ENCODE results near the gene STON2. TPM values are rescaled to one million over a fixed set of nuclear protein-coding genes. Genes with fewer than 3 reads are reported as not detected.

Gene STON2
- total RNA-seq, 2 donors from 2014 or later: 12.7 to 23.8 TPM

DNA sequence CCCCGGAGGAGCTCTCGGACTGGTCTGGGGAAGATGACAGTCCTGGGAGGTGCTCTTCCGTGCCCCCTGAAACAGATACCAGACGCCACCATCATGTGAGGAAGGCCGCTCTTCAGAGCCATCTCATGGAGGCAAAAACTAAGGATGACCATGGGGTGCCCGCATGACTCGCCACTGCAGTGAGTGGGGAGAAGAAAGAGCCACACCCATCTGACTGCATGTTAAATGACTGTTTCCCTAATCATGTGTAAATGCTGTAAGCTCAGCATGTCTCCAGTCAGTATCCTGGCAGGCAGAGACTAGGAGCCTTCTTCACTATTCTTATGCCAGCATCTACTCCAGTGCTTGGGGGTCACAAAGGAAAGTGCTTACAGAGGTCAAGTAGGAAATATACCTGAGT, 4.0 kb downstream of the STON2 start:
- Histone ChIP-seq H3K4me1 (replicated peaks) (peaks cover 4% of the 10 kb centered on the region), H3K9me3 (no peaks in the 10 kb centered on the region), H3K4me3 (no peak overlapping the region), H3K27me3 (replicated peaks; ENCODE audit: insufficient read depth) (no peaks in the 10 kb centered on the region), H3K27ac (no peak overlapping the region), H3K36me3 (no peaks in the 10 kb centered on the region)
- TF ChIP-seq POLR2A (IDR thresholded peaks at IDR 0.05) (no peak), POLR2AphosphoS5 (IDR thresholded peaks at IDR 0.05) (no peak)
- TF ChIP-seq, protein P1, sequence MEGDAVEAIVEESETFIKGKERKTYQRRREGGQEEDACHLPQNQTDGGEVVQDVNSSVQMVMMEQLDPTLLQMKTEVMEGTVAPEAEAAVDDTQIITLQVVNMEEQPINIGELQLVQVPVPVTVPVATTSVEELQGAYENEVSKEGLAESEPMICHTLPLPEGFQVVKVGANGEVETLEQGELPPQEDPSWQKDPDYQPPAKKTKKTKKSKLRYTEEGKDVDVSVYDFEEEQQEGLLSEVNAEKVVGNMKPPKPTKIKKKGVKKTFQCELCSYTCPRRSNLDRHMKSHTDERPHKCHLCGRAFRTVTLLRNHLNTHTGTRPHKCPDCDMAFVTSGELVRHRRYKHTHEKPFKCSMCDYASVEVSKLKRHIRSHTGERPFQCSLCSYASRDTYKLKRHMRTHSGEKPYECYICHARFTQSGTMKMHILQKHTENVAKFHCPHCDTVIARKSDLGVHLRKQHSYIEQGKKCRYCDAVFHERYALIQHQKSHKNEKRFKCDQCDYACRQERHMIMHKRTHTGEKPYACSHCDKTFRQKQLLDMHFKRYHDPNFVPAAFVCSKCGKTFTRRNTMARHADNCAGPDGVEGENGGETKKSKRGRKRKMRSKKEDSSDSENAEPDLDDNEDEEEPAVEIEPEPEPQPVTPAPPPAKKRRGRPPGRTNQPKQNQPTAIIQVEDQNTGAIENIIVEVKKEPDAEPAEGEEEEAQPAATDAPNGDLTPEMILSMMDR (IDR thresholded peaks at IDR 0.05): no peak
- intact Hi-C loops (cut with DNase I): no loop called here
- no peak for DNase-seq (ENCODE audit: low spot score)
- WGBS: 96% methylated on average over 7 of the region's 7 CpGs

DNA sequence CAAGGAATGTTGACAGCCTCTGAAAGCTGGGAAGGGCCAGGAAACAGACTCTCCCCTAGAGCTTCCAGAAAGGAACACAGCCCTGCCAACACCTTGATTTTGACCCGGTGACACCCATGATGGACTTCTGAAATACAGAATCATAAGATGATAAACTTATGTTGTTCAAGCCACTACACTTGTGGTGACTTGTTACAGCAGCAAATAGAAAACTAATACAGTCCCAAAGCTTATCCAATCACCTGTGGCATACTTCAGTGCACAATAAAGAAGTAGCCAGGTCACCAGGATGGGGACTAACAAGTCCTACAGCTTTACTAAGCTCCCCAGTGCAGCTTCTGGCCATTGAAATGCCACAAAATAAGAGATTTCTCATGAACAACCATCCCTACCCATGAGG, 5.4 kb downstream of the STON2 start:
- Histone ChIP-seq H3K4me3 (no peak overlapping the region), H3K27ac (no peak overlapping the region), H3K36me3 (no peaks in the 10 kb centered on the region), H3K9me3 (no peaks in the 10 kb centered on the region), H3K4me1 (replicated peaks) (no peaks in the 10 kb centered on the region), H3K27me3 (replicated peaks; ENCODE audit: insufficient read depth) (no peaks in the 10 kb centered on the region)
- no peak for TF ChIP-seq POLR2A (IDR thresholded peaks at IDR 0.05)
- TF ChIP-seq, protein P1 (IDR thresholded peaks at IDR 0.05): no peak
- TF ChIP-seq POLR2AphosphoS5 (IDR thresholded peaks at IDR 0.05): no peak
- WGBS: 93% methylated on average over 1 of the region's 1 CpG
- no peak for DNase-seq (ENCODE audit: low spot score)
- intact Hi-C loops (cut with DNase I): no loop called here

DNA sequence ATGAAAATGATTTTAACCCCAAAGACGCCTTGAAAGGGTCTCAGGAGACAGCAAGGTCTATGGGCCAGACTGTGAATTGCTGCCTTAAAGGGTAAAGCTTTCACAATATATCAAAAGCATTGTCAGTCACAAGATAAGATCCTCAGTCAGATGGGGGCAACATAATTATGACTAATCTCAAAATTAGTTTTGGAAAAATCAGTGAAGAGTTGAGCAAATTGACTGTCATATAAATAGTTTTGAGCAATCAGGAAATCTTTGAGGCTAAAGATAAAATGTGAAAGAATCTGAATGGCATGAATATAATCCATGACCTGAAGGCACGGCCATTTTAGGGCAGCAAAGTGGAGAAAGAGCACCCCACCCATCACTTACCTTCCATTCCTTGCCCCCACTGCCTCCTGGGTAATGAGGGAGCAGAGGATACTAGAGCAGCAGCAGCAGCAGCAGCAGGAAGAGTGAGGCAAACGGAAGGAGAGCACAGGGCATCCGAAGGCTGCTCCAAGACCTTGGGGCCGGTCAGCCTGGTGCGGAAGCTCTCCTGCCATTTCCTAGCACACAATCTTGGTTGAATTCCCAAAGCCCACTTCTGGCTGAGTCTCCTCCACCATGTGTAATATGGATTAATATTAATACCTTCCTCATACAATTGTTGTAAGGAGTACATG, 7.0 kb downstream of the STON2 start:
- no peaks in the 10 kb centered on the region for H3K27me3 ChIP-seq (replicated peaks; ENCODE audit: insufficient read depth)
- no peak for TF ChIP-seq POLR2A (IDR thresholded peaks at IDR 0.05)
- TF ChIP-seq, protein P1 (IDR thresholded peaks at IDR 0.05): no peak
- no peak overlapping the region for H3K4me3 ChIP-seq
- no peaks in the 10 kb centered on the region for H3K36me3 ChIP-seq
- intact Hi-C loops (cut with DNase I): no loop called here
- H3K4me1 ChIP-seq (replicated peaks): no peaks in the 10 kb centered on the region
- WGBS: 82% methylated on average over 6 of the region's 6 CpGs
- no peak overlapping the region for H3K27ac ChIP-seq
- no peak for DNase-seq (ENCODE audit: low spot score)
- H3K9me3 ChIP-seq: no peaks in the 10 kb centered on the region

DNA sequence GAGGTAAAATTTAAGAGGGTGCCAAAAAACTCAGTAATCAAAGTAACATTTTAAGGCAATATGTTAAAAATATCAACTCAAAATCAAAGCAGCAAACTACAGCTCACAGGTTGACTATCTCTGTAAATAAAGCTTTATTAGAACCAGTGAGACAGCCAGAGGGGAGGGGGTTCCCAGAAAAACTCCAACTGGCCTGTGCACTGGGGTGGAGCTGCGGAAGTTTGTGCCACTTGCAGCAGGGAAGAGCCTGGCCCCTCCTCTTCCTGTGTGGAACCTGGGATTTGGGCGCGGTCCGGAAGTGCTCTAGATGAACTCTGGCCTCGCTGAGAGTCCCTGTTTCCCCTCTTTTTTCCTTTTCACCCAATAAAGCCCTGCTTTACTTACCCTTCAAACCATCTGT, 8.1 kb downstream of the STON2 start:
- 97% methylated on average over 5 of the region's 5 CpGs for WGBS
- Histone ChIP-seq H3K27me3 (replicated peaks; ENCODE audit: insufficient read depth) (no peaks in the 10 kb centered on the region), H3K4me1 (replicated peaks) (no peaks in the 10 kb centered on the region), H3K36me3 (no peaks in the 10 kb centered on the region), H3K9me3 (no peaks in the 10 kb centered on the region), H3K4me3 (no peak overlapping the region), H3K27ac (no peak overlapping the region)
- TF ChIP-seq, protein P1 (IDR thresholded peaks at IDR 0.05): no peak
- TF ChIP-seq POLR2AphosphoS5 (IDR thresholded peaks at IDR 0.05): no peak
- TF ChIP-seq POLR2A (IDR thresholded peaks at IDR 0.05): no peak
- intact Hi-C loops (cut with DNase I): no loop called here
- DNase-seq (ENCODE audit: low spot score): no peak

DNA sequence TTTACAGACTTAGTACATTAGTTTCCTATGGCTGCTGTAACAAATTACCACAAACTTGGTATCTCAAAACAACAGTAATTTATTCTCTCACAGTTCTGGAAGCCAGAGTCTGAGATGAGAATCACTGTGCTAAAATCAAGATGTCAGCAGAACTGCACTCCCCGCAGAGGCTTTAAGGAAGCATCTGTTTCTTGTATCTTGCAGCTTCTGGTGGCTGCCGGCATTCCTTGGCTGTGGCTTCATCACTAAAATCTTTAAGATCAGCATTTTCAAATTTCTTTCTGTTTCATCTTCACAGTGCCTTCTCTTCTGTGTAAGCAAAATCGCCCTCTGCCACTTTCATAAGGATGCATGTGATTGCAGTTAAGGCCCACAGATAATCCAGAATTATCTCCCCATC, 9.4 kb downstream of the STON2 start:
- no peaks in the 10 kb centered on the region for H3K9me3 ChIP-seq
- intact Hi-C loops (cut with DNase I): no loop called here
- H3K4me3 ChIP-seq: no peak overlapping the region
- H3K36me3 ChIP-seq: no peaks in the 10 kb centered on the region
- TF ChIP-seq POLR2AphosphoS5 (IDR thresholded peaks at IDR 0.05) (no peak), POLR2A (IDR thresholded peaks at IDR 0.05) (no peak)
- TF ChIP-seq, protein P1 (IDR thresholded peaks at IDR 0.05): no peak
- no peak for DNase-seq (ENCODE audit: low spot score)
- 75% methylated on average over 3 of the region's 3 CpGs for WGBS
- no peak overlapping the region for H3K27ac ChIP-seq
- no peaks in the 10 kb centered on the region for H3K4me1 ChIP-seq (replicated peaks)
- H3K27me3 ChIP-seq (replicated peaks; ENCODE audit: insufficient read depth): no peaks in the 10 kb centered on the region

Measured in prostate gland (tissue), 2 donors.